ENCODE data around the gene PUS7L.
"Not testable (repeated sequence)": the region's sequence is repeated elsewhere in the genome, so short reads cannot be mapped to it uniquely, and the experiment has no call there.

Gene PUS7L

DNA sequence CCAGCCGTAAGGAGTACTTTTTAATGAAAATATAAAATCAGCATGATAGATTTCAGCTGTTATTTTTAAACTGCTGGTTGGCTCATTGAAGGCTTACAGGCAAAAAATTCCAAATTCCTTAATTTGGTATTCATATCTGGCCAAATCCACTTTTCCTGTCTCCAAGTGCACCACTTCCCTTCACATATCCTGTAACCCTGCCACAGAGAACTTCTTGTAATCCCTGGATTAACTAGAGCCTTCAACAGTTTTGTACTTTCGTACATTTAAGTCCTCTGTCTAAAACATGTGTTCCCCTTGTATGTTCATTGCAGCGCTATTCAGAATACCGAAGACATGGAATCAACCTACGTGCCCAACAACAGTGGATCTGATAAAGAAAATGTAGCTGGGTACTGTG lies 9.6 kb downstream of the PUS7L start:
- peak; percentile 41 for DNase-seq (ENCODE audit: low read depth)

DNA sequence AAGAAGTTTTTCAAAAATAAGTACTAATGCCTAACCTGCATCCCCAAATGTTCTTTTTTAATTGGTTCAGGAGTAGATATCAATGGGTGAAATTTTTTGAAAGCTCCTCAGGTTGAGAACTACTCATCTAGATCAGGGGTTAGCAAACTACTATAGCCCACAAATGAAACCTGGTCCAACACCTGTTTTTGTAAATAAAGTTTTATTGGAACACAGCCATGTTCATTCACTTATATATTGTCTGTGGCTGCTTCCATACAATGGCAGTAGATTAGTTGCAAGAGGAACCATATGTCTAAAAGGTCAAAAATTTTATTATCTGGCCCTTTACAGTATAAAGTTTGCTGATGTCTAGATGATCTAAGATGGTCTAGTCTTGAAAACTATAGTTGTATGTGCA lies 13.8 kb downstream of the PUS7L start:
- DNase-seq (ENCODE audit: low read depth) = no peak

DNA sequence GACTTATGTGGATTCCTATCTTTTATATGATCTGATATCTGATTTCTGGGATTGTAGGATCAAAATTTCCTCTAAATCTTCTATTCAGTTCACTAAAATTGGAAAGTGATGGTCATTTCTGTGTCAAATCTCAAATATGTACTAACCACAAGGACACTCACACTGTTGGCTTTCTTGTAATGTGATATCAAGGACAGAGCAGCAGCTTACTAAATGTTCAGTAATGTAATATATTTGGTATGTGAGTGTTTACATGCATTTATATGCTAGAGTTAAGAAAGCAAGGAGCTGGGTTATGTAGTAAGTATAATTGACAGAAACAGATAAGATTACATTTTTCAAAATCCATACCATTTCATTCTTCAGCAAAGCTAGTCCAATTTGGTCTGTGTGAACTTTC lies 16.5 kb downstream of the PUS7L start:
- peak; percentile 91 for DNase-seq (ENCODE audit: low read depth)

DNA sequence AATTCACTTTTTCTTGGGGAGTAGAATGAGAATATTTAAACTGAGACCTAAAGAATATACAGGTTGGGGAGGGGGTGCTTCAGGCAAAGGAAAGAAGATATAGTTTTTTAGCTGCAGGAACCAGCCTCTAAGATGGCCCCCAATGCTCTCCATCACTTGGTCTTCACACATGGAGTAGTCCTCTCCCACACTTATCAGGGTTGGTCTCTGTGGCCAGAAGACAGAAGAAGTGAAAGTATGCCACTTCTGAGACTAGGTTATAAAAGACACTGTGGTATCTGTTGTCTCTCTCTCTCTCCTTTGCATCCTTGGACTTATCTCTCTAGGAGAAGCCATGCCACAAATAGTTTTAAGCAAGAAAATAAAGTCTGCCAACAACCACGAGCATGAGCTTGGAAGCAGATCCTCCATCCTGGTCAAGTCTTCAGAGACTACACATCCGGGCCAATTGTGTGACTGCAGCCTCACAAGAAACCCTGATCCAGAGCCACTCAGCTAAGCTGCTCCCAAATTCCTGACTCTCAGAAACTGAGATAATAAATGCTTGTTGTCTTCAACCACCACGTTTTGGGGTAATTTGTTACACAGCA lies 18.0 kb downstream of the PUS7L start:
- DNase-seq (ENCODE audit: low read depth) = peak; percentile 48

DNA sequence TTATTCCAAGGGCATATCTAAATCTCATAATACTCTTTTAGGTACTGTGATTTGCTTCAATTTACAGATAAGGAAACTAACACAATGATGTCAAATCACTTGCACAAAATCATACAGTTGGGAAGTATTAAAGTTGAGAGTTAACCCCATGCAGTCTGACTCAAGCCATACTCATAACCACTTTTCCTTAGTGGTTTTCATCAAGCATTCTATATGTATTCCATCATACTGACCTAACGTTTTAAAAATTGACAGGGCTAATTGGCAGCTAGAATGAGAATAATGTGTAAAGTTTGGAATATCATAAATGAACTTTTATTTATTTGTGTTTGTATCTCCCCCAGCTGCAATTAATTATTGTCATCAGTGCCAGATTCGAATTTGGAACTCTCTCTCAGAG lies 20.9 kb downstream of the PUS7L start:
- DNase-seq (ENCODE audit: low read depth) = peak; percentile 27

DNA sequence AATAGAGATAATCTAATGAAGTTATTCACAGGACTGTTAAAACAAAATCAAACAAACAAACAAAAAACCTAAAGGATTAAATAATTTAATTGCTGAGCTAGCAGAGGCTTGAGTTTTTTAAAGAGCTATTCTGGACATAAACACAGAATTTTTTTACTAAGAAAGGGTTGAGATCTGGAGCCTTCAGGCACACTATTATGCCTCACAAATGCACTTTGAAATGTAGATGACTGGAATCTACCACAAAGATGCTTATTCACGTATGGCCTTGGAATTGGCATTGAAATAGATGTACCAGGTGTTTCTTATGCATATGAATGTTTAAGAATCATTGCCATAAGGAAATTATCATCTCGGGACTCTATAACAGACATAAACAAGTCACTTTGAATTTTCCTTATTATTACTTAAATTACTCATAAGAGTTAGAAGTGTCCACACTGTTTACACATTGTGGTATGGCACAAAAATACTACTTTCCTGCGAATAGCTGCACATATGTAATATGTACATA lies 21.6 kb downstream of the PUS7L start:
- no peak for DNase-seq (ENCODE audit: low read depth)

DNA sequence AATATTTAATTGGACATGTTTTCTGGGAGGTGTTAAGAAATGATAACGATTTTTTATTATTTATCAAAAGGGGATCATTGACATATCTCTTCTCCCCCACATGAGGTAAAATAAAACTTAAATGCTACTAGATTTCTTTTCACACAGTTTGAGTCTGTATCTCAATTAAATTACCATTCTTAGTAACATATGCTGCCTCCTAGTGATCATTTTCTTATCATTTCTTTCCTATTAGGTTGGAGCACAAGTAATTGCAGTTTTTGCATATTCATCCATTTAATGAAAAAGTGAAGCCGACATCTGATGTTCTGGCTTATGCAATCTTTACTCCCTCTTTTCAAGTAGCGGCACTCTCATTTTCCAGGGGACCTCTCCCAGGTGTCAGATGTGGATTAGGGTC lies 24.9 kb downstream of the PUS7L start:
- DNase-seq (ENCODE audit: low read depth) = no peak

DNA sequence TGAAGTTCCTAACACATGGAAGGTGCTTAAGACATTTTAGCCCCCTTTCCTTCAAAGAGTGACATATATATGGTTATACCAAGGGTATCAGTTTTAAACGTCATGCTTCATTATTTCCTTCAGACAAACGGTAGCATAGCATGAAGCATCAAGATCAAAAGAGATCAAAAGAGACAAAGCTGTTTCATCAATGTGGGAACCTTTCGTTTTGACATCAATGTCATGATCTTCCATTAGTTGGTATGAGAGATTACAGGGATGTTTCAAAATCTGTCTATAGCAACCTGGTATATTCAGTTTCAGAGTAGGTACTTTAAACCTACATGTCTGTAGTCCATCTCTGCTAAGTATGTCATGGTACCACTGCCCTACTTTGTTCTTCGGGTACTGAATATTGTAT lies 28.3 kb downstream of the PUS7L start:
- no peak for DNase-seq (ENCODE audit: low read depth)

DNA sequence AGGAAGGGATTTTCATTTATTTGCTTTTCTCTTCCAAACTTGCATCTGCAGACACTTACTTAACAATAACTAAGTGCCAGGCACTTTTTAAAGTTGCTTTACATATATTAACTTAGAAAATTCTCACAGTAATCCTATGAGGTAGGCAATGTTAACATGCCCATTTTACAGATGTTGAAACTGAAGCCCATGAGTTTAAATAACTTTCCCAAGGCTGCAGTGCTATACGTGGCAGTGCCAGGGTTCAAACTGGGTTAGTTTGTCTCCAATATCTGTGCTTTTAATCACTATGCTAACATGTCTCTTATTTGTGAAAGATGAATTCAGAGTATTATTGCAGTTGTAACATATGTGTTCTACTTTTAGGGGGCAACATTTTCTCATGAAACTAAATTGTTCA lies 29.9 kb downstream of the PUS7L start:
- no peak for DNase-seq (ENCODE audit: low read depth)

DNA sequence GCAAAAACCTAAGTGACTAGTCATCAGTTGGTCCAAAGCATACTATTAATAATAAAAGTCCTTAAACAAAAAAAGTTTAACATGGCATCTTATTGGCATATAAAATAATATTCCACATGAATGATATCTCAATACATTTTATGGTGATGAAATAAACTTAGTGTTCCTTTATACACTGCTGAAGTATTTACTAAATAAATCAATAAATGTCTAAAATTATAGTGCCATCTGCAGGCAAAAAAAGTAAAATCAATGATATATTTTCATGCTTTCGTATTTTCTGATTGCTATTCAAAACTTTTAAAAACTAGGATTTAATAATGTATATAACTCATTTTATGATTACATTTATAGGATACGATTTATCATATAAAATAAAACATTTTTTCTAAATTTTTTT lies 30.5 kb downstream of the PUS7L start:
- no peak for DNase-seq (ENCODE audit: low read depth)

DNA sequence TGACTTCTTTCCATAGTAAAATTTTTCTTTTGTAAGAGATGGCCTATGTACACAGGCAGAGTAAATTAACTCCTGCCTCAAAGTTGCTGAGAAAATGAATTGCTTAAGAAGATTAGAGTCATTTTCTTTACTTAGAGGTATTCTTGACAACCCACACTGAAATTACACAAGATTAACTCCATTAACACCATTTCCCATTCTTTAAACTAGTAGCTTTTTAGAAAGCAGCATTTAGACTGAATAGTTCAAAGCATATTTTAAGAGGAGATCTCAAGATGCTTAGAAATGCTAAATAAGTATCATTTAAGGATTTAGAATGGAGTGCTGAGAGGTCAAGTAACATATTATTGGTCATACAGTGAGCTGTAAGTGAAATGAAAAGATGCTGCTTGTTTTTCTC lies 35.5 kb downstream of the PUS7L start:
- no peak for DNase-seq (ENCODE audit: low read depth)

DNA sequence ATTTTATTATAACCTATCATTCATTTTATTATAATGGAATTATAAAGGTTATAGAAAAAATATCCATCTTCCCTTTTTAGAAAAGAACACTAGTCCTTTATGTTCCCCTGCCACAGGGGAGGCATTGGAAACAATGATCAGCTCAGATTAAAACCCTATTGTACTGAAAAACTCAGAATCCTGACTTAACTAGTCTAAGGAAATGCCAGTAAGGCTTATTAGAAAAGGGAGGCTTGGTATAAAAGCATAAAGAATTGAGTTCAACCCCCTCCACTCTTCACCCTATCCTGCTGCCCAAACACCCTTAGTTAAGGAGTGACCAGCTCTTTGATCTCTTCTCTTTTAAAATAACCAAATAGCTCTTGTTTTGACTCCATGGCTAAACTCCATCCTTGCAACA lies 36.0 kb downstream of the PUS7L start:
- DNase-seq (ENCODE audit: low read depth) = no peak

DNA sequence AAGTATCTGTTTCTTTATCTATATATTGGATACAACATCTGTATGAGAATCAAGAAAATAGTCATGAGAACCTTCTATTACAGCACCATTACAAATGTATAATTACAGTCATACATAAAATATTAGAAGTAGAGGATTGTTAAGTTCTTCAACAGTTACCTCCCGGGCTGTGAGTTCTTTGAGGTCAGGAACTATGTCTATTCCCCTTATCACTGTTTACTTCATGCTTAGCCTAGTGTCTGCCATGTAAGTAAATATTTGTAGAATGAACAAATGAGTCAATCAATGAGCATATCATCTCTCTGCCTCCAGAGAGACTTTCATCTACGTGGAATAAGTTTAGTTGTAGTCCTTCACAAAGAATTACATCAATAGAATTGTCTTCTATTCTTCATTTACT lies 47.2 kb downstream of the PUS7L start:
- peak; percentile 58 for DNase-seq (ENCODE audit: low read depth)

DNA sequence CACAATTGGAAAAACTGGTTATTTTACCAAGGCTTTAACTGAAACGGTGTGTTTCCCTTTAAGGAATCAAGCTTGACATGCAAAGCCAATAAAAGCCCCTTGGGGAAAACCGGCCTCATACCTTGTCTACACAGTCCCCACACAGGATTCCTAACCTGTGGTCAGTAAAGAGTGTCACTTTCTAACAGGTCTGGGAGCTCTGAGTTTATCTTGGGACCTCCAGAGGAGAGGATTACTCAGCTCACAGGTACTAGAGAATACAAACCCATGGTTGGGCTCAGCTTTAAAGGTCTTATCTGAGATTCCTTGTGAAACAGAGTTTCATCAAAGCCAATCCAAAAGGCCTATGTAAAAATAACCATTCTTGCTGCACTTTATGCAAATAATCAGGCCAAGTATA lies 54.8 kb downstream of the PUS7L start:
- not testable (repeated sequence) for DNase-seq (ENCODE audit: low read depth)

DNA sequence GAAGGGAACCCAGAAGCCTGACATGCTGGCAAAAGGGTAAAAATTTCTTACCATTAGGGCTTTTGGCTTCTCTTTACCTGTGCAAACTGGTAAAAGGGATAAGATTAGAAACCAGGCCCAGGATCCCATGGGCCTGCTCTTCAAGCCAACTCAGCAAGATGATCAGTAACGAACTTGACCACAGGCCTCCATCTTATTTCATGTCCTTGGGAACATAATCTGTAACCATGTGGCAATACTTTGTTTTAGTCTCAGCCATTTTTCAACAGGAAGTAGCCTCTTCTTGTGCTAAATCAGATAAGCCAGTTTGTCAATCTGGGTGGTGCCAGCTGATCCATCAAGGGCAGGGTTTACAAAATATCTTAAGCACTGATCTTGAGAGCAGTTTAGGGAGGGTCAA lies 57.4 kb downstream of the PUS7L start:
- DNase-seq (ENCODE audit: low read depth) = not testable (repeated sequence)

DNA sequence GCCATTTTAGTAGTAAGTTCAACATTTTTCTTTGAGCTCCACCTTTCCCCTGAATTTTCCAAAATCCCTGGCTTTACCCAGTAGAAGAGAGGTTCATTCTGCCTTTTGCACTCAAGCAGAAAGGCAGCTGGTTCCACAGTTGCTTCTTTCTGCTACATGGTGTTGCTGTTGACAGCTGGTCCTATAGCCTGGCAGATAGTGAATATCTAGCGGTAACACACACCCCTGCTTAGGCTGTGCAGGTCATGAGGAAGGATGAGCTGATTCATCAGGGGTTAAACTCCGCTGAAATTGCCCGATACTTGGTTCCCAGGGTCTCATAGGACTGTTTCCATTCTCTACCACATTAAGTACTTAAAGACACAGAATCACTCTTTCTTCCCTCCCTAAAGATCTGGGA lies 62.4 kb downstream of the PUS7L start:
- DNase-seq (ENCODE audit: low read depth) = no peak

DNA sequence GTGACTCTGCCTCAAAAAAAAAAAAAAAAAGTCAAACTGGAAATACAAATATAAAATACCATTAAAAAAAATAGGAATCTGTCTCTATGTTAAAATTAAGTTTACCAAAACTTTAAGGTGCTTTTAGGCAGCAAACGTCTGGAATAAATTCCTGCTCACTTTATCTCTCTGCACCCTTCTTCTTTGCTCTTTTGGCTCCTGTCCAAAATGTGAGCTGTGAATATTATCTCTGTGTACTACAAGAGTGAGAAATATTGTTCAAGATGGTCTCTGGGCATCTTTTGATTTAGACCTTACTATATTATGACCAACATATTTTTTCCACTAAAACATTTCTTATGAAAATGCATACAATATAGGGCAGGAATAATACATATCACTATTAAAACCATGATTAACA lies 63.7 kb downstream of the PUS7L start:
- no peak for DNase-seq (ENCODE audit: low read depth)

DNA sequence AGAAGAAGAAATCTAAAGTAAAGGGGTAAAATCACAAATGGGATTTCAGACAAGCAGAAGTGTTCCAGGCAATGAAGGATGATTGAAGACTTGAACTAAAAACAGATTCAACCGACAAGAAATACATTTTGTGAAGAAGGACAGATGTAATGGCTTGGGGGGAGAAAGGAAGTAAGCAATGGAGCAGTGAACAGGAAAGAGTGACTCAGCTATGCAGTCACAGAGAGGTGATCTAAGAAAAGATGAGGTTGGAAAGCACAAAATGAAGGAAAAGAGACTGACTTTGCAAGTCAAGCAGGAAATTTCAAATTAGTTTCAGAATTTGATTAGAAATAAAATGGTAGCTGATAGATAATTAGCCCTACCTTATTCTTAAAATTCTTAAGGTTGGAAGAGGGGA lies 66.5 kb downstream of the PUS7L start:
- peak; percentile 28 for DNase-seq (ENCODE audit: low read depth)

DNA sequence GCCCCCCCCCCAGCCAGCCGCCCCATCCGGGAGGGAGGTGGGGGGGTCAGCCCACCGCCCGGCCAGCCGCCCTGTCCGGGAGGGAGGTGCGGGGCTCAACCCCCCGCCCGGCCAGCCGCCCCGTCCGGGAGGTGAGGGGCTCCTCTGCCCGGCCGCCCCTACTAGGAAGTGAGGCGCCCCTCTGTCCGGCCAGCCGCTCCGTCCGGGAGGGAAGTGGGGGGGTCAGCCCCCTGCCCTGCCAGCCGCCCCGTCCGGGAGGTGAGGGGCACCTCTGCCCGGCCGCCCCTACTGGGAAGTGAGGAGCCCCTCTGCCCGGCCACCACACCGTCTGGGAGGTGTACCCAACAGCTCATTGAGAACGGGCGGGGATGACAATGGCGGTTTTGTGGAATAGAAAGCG lies 73.1 kb downstream of the PUS7L start:
- not testable (repeated sequence) for DNase-seq (ENCODE audit: low read depth)

DNA sequence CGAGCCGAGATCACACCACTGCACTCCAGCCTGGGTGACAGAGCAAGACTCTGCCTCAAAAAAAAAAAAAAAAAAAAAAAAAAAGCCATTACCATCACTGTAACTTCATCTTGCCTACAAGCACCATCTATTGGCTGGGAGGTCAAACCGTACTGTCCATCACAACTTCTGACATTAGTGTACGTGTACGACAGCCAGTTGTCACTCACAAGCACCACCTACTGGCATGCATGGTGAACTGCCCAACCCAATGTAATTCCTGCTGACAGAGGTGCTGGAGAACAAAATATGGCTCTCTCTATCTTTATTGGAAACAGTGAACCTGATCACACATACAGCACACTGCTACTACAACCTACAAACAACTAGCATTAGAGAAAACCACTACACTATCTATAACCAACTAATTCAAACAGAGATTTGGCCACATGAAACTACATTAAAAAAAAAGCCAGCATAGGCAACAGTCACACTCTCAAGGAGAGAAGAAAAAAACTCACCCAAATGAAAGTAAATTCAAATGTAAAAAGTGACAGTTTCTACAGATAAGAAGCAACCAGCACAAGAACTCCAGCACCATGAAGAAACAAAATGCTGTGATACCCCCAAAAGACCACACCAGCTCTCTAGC lies 82.3 kb downstream of the PUS7L start:
- peak; percentile 33 for DNase-seq (ENCODE audit: low read depth)

DNA sequence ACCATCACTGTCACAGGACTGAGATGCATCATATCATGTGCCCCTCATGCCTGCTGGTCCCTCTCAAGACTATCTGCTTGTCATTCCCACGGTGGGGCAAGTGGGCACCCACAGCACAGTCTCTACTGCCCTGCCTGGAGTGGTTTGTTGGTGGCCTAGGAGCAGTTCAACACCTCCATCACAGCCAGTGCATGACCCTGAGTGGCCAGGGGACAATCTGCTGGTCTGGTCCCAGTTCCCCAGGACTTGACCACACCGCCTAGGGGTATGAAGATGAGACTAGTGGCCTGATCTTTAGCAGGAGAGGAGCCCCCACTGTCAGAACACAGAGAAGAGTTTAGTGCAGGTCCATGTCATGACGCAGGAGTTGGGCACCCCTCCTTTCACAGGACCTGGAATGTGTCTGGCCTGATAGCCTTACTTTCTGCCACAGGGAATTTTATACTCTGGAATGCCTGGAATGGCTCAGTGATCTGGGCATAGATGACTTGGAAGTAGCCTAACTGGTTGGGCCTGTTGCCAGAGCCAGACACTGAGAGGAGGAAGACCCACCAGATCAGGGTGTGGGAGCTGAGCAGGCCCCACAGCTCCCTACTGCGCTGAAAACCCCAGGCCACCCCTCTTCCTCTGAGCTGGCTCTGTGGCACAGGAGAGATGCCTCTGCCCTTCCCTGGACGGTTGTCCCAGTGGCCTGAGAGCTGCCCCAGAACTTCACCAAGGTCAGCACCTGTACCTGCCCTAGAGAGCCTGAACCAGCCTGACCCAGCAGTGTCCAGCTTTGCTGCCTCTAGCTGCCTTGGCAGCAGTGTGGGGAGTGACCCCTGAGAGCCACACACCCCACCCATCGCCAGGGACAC lies 83.3 kb downstream of the PUS7L start:
- DNase-seq (ENCODE audit: low read depth) = peak; percentile 23

DNA sequence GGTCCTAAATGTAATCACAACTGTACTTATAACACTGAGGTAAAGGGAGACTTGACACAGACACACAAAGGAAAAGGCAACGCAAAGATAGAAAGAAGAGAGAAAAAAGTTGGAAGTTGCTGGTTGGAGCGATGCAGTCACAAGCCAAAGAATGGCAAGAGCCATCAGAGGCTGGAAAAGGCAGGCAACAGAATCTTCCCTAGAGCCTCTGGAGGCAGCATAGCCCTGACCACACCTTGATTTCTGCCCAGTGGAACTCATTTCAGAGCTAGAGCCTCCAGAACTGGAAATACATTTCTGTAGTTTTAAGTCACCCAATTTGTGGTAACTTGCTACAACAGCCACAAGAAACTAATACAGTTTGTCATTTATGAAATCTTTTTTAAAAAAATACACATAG lies 89.2 kb downstream of the PUS7L start:
- DNase-seq (ENCODE audit: low read depth) = no peak
